GM10847 (cell line): ENCODE measurements around the gene DMRTA2.

Experiments
- POLR2A ChIP-seq: IDR thresholded peaks from 2 replicates; pipeline ENCODE4 v1.6.1; 2011; ENCODE audit not compliant: insufficient read length; ENCODE audit errors: extremely low read depth

The DMRTA2 gene

DNA sequence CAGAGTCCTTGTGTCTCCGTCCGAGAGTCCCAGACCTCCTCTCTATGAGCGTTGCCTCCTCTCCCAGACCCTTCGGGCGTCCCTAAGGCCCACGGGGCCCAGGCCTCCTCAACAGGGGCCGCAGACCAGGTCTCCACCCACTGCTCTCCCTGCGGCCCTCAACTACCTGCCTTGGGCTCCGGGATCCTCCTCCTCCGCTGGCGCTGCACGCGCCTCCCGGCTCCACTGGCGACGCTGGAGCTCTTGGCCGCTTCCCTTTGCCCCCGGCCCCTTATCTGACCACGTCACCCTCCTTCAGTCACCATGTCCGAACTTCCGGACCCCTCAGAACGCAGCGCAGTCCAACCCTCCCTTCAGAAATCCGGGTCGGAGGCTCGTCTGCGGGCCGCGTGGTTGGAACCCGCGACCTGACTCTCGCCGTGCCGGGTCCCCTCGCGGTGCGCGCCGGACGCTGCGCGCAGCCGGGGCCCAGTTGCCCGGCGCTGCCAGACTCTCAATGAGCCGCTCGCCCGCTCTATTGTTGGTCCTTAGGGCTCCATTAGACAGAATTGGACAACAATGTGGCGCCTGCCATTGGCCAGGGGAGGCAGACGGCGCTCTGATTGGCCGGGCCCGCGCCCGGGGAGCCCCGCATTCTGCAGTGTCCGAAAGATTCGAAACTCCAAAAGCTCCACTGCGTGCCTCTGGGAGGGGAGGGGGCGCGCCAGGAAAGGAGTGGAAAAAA lies at the start of gene DMRTA2:
Gene DMRTA2, minus strand, starts transcription at position 498 of the 724 bp plus-strand sequence. CDS start 1,907 bp downstream, outside the sequence.
- no peak for TF ChIP-seq POLR2A

DNA sequence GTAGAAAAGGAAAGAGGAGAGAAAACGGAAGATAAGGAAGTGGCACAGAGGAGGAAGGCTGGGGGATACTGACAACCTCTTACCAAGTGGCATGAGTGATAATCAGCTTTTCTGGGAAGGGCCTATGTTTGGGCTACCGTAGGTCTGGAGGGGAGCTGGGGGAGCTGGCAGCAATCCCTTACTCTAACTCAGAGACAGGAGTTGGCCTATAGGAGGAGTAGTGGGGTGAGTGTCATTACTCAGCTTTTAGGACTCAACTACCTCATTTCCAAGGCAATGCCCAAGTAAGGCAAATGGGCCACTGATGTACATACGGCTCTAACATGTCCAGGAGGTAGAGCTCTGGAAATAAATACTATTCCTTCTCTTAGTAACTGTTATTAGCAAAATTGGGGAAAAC lies 48.7 kb upstream of the DMRTA2 start:
- TF ChIP-seq POLR2A, result no peak

DNA sequence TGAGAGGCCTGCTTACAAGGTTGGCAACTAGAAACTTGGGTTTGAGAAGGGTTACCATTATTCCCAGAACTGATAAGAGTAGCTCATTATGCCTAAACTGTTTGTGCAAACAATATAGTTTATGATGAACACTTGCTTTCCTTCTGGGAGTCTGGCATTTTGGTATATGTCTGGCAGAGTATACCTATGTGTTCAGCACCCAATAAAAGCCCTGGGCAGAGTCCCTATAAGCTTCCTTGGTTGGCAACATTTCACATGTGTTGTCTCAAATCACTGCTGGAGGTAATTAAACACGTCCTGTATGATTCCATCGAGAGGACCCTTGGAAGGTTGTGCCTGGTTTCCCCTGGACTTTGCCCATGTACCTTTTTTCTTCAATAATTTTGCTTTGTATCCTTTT lies 39.7 kb upstream of the DMRTA2 start:
- no peak for TF ChIP-seq POLR2A

- no peak for TF ChIP-seq POLR2A
Measured at GRCh38 chr1:50458507-50458906, 35.3 kb upstream of the DMRTA2 start.

DNA sequence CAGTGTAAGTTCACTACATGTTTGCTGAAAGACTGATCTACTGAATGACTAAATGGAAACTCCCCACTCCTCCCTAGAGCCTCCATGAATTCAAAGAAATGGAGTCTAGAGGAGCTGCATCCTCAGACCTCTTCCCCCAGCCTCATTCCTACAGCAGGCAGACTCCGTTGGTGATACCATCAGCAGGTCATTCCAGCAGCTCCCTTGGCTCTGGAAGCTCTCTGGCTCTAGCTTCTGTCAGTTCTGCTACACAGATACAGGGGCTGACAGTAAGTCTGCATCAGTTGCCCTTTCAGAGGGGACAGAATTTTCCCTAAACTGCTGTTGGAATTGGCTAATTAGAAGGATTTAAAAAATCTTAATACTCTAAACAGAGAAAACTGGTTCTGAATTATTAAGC lies 31.7 kb upstream of the DMRTA2 start:
- TF ChIP-seq POLR2A, result no peak

- no peak for TF ChIP-seq POLR2A
Measured at GRCh38 chr1:50453266-50453665, 30.0 kb upstream of the DMRTA2 start.

DNA sequence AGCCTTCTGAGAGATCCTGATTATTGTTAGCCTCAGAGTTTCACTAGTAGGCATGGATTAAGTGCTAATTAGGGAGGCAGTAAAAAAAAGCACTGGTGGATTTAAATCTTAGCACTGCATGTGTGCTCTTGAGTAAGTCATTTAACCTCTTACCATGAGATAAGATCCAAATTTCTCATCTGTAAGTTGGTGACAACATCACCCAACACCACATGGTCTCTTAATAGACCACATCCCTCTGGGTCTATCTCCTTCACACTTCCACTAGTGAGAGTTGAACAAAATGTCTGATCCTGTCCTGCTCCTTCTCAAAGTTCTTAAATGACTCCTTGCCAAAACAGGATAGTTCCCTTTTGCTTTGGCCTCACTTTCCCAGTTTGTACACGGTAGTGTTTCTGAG lies 29.5 kb upstream of the DMRTA2 start:
- no peak for TF ChIP-seq POLR2A

GRCh38 chr1:50450861-50451653 lies 27.8 kb upstream of the DMRTA2 start:
- no peak for TF ChIP-seq POLR2A

GRCh38 chr1:50447961-50448360 lies 24.7 kb upstream of the DMRTA2 start:
- no peak for TF ChIP-seq POLR2A

DNA sequence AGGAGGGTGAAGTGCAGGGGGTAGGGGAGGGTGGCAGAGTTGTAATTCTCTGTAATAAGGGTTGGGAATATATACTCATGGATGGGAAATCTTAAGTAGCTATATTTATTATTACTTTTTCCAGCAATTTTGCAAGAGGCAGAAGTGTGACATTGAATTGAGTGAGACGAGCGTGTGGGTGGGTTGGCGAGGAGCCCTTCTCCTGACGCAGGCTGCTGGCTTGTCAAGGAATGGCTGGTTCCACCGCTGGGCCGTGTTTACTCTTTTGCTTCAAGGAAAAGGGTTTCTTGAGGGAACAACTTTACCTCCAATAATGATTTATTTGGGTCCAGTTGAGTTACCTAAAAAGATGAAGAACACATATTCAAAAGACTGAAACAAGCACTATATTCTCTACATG lies 17.9 kb upstream of the DMRTA2 start:
- TF ChIP-seq POLR2A, result no peak

- no peak for TF ChIP-seq POLR2A
Measured at GRCh38 chr1:50438945-50439344, 15.7 kb upstream of the DMRTA2 start.

DNA sequence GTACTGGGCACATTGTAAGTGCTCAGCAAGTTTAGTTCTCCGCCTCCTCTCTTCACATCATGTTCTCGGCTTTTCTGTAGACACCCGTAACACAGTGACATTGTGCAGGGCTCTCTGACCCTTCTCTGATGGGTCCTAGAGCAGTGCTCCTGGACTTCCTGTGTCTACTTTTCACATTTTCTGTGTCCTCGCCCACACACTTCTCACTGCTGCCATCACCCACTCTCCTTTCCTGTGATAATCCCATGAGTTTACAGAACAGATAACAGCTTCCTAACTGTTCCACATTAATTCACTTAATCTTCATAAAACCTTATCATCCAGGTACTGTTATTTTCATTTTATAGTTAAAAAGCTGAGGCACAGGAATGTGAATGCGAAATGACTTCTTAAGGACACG lies 13.2 kb upstream of the DMRTA2 start:
- TF ChIP-seq POLR2A, result no peak

DNA sequence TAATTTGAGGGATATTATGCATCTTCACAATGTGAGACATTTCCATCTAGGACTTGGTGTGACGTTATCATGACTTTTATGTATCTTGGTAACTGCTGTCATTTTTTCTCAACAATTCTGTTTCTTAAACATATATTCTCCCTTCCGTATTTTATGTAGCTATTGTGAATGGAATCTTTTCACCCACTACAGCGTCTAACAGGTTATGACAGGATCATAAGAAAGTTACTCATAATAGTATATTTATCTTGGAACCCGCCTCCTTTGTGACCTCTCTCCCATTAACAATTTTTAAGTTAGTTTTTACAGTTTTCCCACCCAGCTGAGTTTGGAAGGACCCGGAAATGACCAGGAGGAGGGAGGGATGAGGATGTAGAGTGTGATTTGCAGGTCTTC lies 6.8 kb upstream of the DMRTA2 start:
- TF ChIP-seq POLR2A, result no peak

DNA sequence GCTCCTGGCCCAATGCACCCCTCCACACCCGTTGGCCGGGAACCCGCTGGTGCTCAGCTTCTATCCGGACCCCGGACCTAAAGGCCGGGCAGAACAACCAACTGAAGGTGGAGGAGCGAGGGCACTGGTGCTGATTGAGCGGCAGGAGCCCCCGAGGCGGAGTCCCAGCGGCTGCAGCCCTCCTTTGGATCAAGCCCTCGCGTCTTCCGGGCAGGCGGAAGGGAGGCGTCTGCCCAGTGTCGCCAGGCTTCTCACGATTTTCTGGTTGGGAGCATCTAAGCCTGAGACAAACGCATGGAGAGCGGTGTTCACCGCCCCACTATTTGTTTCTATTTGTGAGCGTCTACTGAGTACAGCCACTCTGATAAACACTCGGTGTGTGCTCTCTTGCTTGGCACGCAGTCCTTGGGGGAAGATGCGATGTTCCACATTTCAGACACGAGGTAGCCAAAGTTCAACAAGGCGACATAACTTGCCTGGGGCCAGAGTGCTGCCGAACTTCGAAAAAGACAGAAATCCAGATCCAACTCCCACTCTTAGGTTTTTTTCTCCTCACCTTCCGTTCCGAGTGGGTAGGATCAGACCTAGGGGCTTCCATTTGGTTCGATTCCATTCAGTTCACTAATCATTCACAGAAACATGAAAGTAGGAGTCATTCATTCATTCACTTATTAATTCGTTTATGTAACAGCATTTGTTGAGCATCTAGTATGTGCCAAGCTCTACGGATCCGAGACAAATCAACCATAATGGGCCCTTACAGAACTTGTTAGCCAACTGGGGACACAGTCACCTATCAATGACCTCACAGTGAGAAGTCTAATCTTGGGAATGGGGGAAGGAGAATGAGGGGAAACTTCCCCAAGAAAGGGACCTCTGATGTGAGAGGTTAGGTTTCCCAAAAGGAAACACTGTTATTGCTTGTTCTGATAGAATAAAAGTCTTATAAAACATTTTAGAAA lies 4.9 kb upstream of the DMRTA2 start:
- no peak for TF ChIP-seq POLR2A

GRCh38 chr1:50427086-50427817 lies 4.0 kb upstream of the DMRTA2 start:
- no peak for TF ChIP-seq POLR2A
